ENCODE measurements around the gene TMPRSS6.

TMPRSS6 gene

GRCh38 chr22:37063431-37064420 lies 45.8 kb downstream of the TMPRSS6 start:
- DNase-seq = no peak

- DNase-seq = no peak
Measured at GRCh38 chr22:37062702-37063381, 46.7 kb downstream of the TMPRSS6 start.

DNA sequence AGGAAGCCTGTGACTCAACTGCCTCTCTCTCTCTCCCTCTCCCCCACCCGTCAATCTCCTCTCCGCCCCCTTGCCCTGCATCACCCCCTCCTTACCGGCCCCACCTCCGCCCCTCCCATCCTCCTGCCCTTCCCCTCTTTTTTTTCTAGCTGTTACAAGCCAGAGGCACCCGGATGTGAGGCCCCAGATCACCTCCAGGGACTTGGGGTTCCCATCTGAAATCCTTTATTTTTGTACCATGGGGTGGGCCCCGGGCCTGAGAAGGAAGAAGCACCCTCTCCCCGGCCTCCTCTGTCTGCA lies 47.2 kb downstream of the TMPRSS6 start:
- DNase-seq = no peak

DNA sequence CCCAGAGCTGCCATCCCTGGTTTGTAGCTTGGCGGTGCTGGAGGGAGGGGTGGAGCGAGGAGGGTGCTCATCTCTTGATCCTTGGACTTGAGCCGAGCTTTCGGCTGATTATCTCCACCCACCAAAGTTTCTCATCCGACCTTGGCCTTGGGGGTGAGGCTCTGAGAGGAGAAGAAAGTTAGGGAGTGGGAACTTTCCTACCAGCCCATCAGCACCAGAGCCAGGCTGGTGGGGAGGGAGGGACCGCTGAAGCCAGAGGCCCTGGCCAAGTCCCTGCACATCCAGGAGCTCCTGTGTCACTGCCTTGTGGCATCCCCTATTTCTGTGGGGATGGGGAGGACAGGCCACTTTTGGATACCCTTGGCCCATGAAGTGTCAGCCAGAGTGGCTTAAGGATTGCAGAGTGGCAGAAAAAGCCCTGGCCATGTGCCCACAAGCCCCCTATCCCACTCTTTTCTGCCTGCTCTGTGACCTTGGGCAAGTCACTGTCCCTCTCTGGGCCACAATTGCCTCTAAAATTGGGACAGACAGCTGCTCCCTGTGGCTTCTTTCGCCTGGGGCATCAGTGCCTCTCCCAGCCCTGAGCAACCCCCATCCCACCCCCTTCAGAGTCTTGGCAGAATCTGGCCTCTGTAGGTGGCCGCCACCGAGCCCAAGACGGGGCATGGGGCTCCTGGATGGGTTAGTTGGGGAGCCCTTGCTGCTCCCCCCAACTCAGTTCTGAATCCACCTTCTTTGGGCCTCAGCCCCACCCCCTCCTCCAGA lies 47.7 kb downstream of the TMPRSS6 start:
- no peak for DNase-seq

GRCh38 chr22:37060801-37061610 lies 48.5 kb downstream of the TMPRSS6 start:
- no peak for DNase-seq

- DNase-seq = no peak
Measured at GRCh38 chr22:37059876-37060449, 49.5 kb downstream of the TMPRSS6 start.

DNA sequence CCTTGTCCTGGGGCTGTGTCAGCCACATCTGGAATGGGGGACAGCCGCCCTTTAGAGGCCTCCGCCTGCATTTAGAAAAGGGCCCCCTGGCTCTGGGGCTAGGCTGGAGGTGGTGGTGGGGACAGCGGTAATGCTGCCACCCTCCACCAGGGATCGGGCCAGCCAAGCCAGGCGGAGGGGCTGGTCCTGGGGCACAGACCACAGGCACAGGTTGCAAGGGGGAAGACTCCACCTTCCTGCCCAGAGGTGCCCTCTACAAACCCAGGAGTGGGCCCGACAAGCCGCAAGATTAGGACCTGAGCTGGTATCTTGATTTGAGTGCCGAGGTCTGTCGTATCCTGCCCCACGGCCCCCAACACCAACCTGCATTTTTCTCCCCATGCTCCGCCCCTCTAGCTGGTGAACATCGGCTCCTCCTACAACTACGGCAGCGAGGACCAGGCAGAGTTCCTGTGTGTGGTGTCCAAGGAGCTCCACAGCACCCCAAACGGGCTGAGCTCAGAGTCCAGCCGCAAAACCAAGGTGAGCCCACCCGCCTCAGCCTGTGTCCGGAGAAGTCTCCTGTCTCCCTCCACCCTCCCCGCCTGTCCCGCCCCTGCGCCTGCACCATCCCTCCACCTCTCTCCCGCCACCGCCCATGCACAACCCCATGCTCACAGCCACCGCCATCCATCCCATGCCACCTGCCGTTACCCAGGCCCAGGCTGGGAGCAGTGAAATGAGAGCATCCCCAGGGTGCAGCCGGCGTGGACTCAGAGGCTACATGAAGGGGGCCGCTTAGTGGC lies 50.4 kb downstream of the TMPRSS6 start:
- no peak for DNase-seq

GRCh38 chr22:37057796-37058510 lies 51.6 kb downstream of the TMPRSS6 start:
- no peak for DNase-seq

GRCh38 chr22:37057226-37057625 lies 52.3 kb downstream of the TMPRSS6 start:
- DNase-seq = no peak

- DNase-seq = no peak
Measured at GRCh38 chr22:37056246-37056645, 53.3 kb downstream of the TMPRSS6 start.

DNA sequence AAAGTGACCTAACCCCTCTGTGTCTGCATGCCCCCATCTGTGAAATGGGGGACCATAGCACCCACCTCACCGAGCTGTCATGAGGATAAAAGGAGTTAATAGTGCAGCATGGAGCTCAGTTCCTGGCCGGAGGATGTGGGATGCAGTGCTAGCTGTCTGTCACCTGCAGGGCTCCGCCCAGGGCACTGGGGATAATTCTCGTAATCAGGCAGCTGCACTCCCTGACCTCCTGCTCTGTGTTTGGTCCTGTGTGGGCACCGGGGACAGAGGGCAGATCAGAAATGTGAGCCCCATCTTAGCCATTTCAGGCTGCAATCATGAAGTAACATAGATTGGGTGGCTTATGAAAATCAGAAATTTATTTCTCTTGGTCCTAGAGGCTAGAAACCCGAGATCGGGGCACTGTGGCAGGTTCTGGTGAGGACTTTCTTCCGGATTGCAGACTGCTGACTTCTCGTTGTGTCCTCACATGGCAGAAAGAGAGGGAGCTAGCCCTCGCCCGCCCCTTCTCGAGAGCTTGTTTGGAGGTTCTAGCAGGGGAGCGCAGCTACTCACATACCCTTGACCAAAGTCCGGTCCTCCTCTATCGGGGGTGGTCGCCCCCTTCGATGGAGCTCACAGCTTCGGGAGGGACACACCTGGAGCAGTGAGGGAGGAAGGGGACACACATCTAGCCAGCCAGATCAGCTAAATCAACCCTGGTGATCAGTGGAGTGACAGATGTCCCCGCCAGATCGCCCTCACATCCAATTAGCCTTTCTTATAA lies 54.7 kb downstream of the TMPRSS6 start:
- no peak for DNase-seq

- no peak for DNase-seq
Measured at GRCh38 chr22:37054056-37054395, 55.5 kb downstream of the TMPRSS6 start.

DNA sequence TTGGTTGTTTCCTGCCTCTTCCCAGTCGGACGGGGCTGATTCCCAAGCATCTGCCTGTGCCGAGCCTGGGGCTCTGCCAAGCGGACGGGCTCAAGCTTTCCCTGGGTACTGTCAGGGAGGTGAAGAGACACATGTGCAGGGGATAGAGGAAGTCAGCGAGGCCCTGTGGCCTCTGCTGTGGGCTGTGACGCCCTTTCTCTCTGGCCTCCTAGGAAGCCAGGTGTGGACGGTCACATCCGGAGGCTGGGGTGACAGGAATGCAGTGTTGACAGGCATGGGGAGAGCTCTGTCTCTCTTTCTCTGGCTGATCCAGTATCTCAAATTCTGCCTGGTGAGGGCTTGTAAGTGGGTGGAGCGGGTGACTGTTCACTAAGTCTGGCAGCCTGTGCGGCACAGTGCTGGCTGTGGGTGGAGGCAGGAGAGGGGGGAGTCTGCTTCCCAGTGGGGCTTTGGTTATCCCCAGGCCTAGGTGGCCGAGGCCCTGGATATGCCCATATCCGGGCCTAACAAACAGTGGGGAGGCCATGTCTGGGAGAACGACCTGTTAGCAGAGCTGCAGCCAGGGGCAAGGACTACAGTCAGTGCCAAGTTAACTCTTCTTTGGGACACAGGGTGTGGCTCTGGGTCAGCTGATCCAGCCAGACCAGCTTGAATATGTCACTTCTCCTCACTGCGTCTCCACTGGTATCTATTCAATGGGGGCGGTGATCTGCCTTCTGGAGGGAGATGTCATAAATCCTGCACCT lies 56.0 kb downstream of the TMPRSS6 start:
- peak in 1 of 2 donors; percentile 17 for DNase-seq

DNA sequence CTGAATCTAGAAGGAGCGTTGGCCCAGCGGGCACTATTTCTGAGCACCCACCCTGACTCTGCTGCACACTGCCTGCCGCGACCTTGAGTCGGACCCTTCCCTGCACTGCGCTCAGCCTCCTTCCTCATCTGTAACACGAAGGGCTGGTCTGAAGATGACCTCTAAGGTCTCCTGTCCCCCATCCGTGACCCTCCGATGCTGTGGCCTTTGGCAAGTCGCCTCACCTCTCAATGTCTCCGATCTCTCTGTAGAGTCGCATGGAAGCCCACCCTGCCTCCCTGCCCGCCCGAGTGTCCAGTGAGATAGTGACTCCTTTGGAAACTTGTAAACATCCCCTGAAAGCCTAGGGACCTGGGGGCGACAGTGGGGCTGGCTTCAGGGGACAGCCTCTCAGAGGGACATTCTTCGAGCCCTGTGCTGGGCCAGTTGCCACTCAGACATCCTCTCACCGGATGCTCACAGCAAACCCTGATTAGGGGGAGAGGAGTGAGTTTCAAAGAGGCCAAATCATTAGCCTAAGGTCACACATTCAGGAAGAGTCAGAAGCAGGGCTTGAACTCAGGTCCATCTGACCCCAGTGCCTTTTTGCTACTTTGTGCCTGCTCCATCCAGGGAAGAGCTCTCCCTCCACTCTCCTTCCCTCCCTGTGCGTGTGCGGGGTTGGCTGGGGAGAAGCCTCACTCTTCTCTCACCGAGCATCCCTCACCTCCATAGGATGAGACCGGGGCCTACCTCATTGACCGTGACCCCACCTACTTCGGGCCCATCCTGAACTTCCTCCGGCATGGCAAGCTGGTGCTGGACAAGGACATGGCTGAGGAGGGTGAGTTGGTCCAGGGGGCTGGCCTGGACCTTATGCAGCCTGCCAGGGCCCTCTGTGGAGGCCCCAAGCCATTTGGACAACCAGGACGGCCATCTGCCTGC lies 56.9 kb downstream of the TMPRSS6 start:
- no peak for DNase-seq

- DNase-seq = peak; percentile 64 to 67
Measured at GRCh38 chr22:37051391-37052385, 57.8 kb downstream of the TMPRSS6 start, which contains the start of gene KCTD17. Gene KCTD17 (plus strand): TSS chr22:37051742. CDS start chr22:37051761, 19 bp downstream.

- no peak for DNase-seq
Measured at GRCh38 chr22:37050913-37051312, 58.6 kb downstream of the TMPRSS6 start.

- no peak for DNase-seq
Measured at GRCh38 chr22:37049224-37049623, 60.3 kb downstream of the TMPRSS6 start.
